ENCODE measurements around the gene SPRYD3. TPM values are rescaled to one million over a fixed set of nuclear protein-coding genes. Genes with fewer than 3 reads are reported as not detected.

Gene SPRYD3
- total RNA-seq, 6 donors from 2014 or later: 34.8 to 53.3 (median 46.7) TPM

- 88 to 96% methylated on average over 7 of the region's 7 CpGs for WGBS, 2 donors
- no peak overlapping the region for H3K4me3 ChIP-seq
- DNase-seq (no peak), ATAC-seq (ENCODE audit: low FRiP score in 2 of 2) (no peak)
- H3K27me3 ChIP-seq: no peaks in the 10 kb centered on the region
- H3K9me3 ChIP-seq: no peaks in the 10 kb centered on the region
- peaks cover 13 to 79% (median 56%) of the 10 kb centered on the region in 4 donors for H3K36me3 ChIP-seq
- peak overlapping the region in 1 of 4 donors; percentile 48 for H3K27ac ChIP-seq
- TF ChIP-seq EP300 (IDR thresholded peaks at IDR 0.05) (no peak), POLR2A (IDR thresholded peaks at IDR 0.05) (no peak), POLR2AphosphoS5 (IDR thresholded peaks at IDR 0.05) (no peak)
- peaks cover 55 to 67% (median 62%) of the 10 kb centered on the region in 4 donors for H3K4me1 ChIP-seq
These were observed 22.3 kb downstream of the SPRYD3 start for GRCh38 chr12:53056901-53057300.

GRCh38 chr12:53056296-53056695, 22.9 kb downstream of the SPRYD3 start:
- no peak for TF ChIP-seq POLR2A (IDR thresholded peaks at IDR 0.05)
- TF ChIP-seq CTCF (IDR thresholded peaks at IDR 0.05): no peak
- TF ChIP-seq EP300 (IDR thresholded peaks at IDR 0.05): no peak
- TF ChIP-seq POLR2AphosphoS5 (IDR thresholded peaks at IDR 0.05): no peak
- no peak for ATAC-seq (ENCODE audit: low FRiP score in 2 of 2)
- Histone ChIP-seq H3K9me3 (no peaks in the 10 kb centered on the region), H3K4me3 (no peak overlapping the region), H3K27me3 (no peaks in the 10 kb centered on the region), H3K36me3 (peaks cover 13 to 75% (median 52%) of the 10 kb centered on the region in 4 donors), H3K27ac (peak overlapping the region in 2 of 4 donors; percentile 14 to 99), H3K4me1 (peaks cover 55 to 67% (median 60%) of the 10 kb centered on the region in 4 donors)
- no peak for DNase-seq
- WGBS, 2 donors: 78 to 79% methylated on average over 5 of the region's 5 CpGs

GRCh38 chr12:53055471-53056266, 23.5 kb downstream of the SPRYD3 start:
- peak overlapping the region; percentile 97 to 99 (median 98) for H3K27ac ChIP-seq
- no peak overlapping the region for H3K4me3 ChIP-seq
- 78 to 87% methylated on average over 15 of the region's 15 CpGs for WGBS, 2 donors
- DNase-seq (no peak), ATAC-seq (ENCODE audit: low FRiP score in 2 of 2) (no peak)
- H3K4me1 ChIP-seq: peaks cover 50 to 67% (median 58%) of the 10 kb centered on the region in 4 donors
- H3K36me3 ChIP-seq: peaks cover 13 to 69% (median 47%) of the 10 kb centered on the region in 4 donors
- no peaks in the 10 kb centered on the region for H3K27me3 ChIP-seq
- no peak for TF ChIP-seq EP300 (IDR thresholded peaks at IDR 0.05)
- no peak for TF ChIP-seq CTCF (IDR thresholded peaks at IDR 0.05)
- no peak for TF ChIP-seq POLR2AphosphoS5 (IDR thresholded peaks at IDR 0.05)
- TF ChIP-seq POLR2A (IDR thresholded peaks at IDR 0.05): no peak
- no peaks in the 10 kb centered on the region for H3K9me3 ChIP-seq

- TF ChIP-seq EP300 (IDR thresholded peaks at IDR 0.05) (no peak), CTCF (IDR thresholded peaks at IDR 0.05) (peak in 1 of 6 experiments; percentile 14), POLR2AphosphoS5 (IDR thresholded peaks at IDR 0.05) (peak in 1 of 2 donors; percentile 76), POLR2A (IDR thresholded peaks at IDR 0.05) (peak in 3 of 4 donors; percentile 46 to 81 (median 51))
- peaks cover 9 to 55% (median 34%) of the 10 kb centered on the region in 4 donors for H3K36me3 ChIP-seq
These were observed 24.9 kb downstream of the SPRYD3 start for GRCh38 chr12:53054112-53054878.

More at GRCh38 chr12:53054112-53054878, 24.9 kb downstream of the SPRYD3 start:
- WGBS, 2 donors: 14 to 45% methylated on average over 8 to 26 of the region's 48 CpGs
- Histone ChIP-seq H3K9me3 (no peaks in the 10 kb centered on the region), H3K27ac (peak overlapping the region; percentile 97 to 99 (median 98)), H3K27me3 (no peaks in the 10 kb centered on the region), H3K4me3 (peak overlapping the region; percentile 0 to 74 (median 54)), H3K4me1 (peaks cover 38 to 59% (median 48%) of the 10 kb centered on the region in 4 donors)
- ATAC-seq (ENCODE audit: low FRiP score in 2 of 2): peak; percentile 86 to 88
- peak; percentile 96 to 98 for DNase-seq

Data from upper lobe of left lung (tissue), 6 donors.